ENCODE results near the gene ACTA2. TPM values are rescaled to one million over a fixed set of nuclear protein-coding genes. Genes with fewer than 3 reads are reported as not detected.

Gene ACTA2
- total RNA-seq, 1 experiment from 2014 or later = not detected

- Histone ChIP-seq H3K27me3 (ENCODE audit: low read length) (no peaks in the 10 kb centered on the region), H3K9ac (ENCODE audit: low read length) (peak overlapping the region; percentile 50), H3K4me2 (ENCODE audit: low read length) (peak overlapping the region; percentile 80), H4K20me1 (ENCODE audit: low read length) (no peaks in the 10 kb centered on the region), H3K4me1 (ENCODE audit: insufficient read depth, low read length) (no peaks in the 10 kb centered on the region), H3K9me3 (ENCODE audit: low read length) (no peaks in the 10 kb centered on the region), H3K36me3 (ENCODE audit: low read depth, low read length) (no peaks in the 10 kb centered on the region), H3K9me2 (replicated peaks; ENCODE audit: low read length) (no peaks in the 10 kb centered on the region), H3K27ac (ENCODE audit: low read length) (no peak overlapping the region), H3F3A (ENCODE audit: low read length, unreplicated experiment) (no peaks in the 10 kb centered on the region), H2AFZ (ENCODE audit: low read length) (peak overlapping the region; percentile 85), H3K79me2 (ENCODE audit: low read length) (no peaks in the 10 kb centered on the region), H3K4me3 (ENCODE audit: low read length) (peak overlapping the region; percentile 74)
- no TSS peak for BruUV-seq (replicated peaks)
- CTCF ChIA-PET = no interaction called here
- no peak for TF ChIP-seq CTCF (conservative IDR thresholded peaks at IDR 0.05; ENCODE audit: low read depth, low read length)
- TF ChIP-seq EZH2 (IDR thresholded peaks at IDR 0.05; ENCODE audit: low read length, unreplicated experiment) = no peak
- no peak for TF ChIP-seq EZH2phosphoT487 (IDR thresholded peaks at IDR 0.05; ENCODE audit: borderline replicate concordance, low read length)
- DNase-seq = peak; percentile 27
- peak; percentile 82 for ATAC-seq
- POLR2A ChIA-PET (ENCODE audit: unreplicated experiment) = no interaction called here
- intact Hi-C loops (cut with micrococcal nuclease) = loop anchor here (2.0 kb wide), 1 partner anchor 16 kb away; the partner anchor contains the start of gene FAS
Measured at GRCh38 chr10:88974446-88975376, 22.1 kb upstream of the ACTA2 start.

- no peak overlapping the region for H3K27ac ChIP-seq (ENCODE audit: low read length)
- POLR2A ChIA-PET (ENCODE audit: unreplicated experiment) = no interaction called here
Measured at GRCh38 chr10:88974012-88974411, 21.4 kb upstream of the ACTA2 start.

More at GRCh38 chr10:88974012-88974411, 21.4 kb upstream of the ACTA2 start:
- Histone ChIP-seq H3K4me1 (ENCODE audit: insufficient read depth, low read length) (no peaks in the 10 kb centered on the region), H3K4me2 (ENCODE audit: low read length) (no peak overlapping the region), H3K27me3 (ENCODE audit: low read length) (no peaks in the 10 kb centered on the region), H3K9ac (ENCODE audit: low read length) (no peak overlapping the region), H3F3A (ENCODE audit: low read length, unreplicated experiment) (no peaks in the 10 kb centered on the region), H3K79me2 (ENCODE audit: low read length) (no peaks in the 10 kb centered on the region), H2AFZ (ENCODE audit: low read length) (peak overlapping the region; percentile 85; the same call in 1 of the 2 replicates), H3K9me3 (ENCODE audit: low read length) (no peaks in the 10 kb centered on the region), H3K4me3 (ENCODE audit: low read length) (no peak overlapping the region), H3K36me3 (ENCODE audit: low read depth, low read length) (no peaks in the 10 kb centered on the region), H4K20me1 (ENCODE audit: low read length) (no peaks in the 10 kb centered on the region), H3K9me2 (replicated peaks; ENCODE audit: low read length) (no peaks in the 10 kb centered on the region)
- BruUV-seq (replicated peaks) = no TSS peak
- TF ChIP-seq CTCF (conservative IDR thresholded peaks at IDR 0.05; ENCODE audit: low read depth, low read length) = no peak
- TF ChIP-seq EZH2 (IDR thresholded peaks at IDR 0.05; ENCODE audit: low read length, unreplicated experiment) = no peak
- TF ChIP-seq EZH2phosphoT487 (IDR thresholded peaks at IDR 0.05; ENCODE audit: borderline replicate concordance, low read length) = no peak
- CTCF ChIA-PET = no interaction called here
- ATAC-seq = no peak
- intact Hi-C loops (cut with micrococcal nuclease) = loop anchor here (2.0 kb wide), 1 partner anchor 17 kb away; the partner anchor contains the start of gene FAS
- DNase-seq = no peak
